Right ventricle myocardium inferior (tissue), 1 donor: ENCODE results near the gene LSM14A. TPM values are rescaled to one million over a fixed set of nuclear protein-coding genes. Genes with fewer than 3 reads are reported as not detected.
A peak's percentile ranks its signal among the peaks of the same experiment; 100 is the strongest.
"Not testable (repeated sequence)": the region's sequence is repeated elsewhere in the genome, so short reads cannot be mapped to it uniquely, and the experiment has no call there.

Experiments
- ATAC-seq: fragments of 200-7000 bp; cut with Tn5 transposase; one replicate; pipeline ENCODE4 v1.9.1; 2020; ENCODE audit warnings: mild to moderate bottlenecking, moderate library complexity
- DNase-seq: peaks from one replicate; pipeline ENCODE4 v3.0.0; 2021; ENCODE audit errors: missing footprints
- intact Hi-C: fragments of 100-400 bp; cut with DNase I; formaldehyde crosslinking; loops from one replicate; pipeline ENCODE4 v1.11.0; 2022
- long read RNA-seq: library from polyadenylated mRNA; unstranded; transcript quantifications from one replicate; pipeline ENCODE4 v2.0.0, GENCODE V29; 2021
- total RNA-seq: library from RNA; stranded (reverse); fragmentation: NEBNext Ultra II Directional; extraction: Animal tissue kit (Norgen Biotek cat#: 25700); gene quantifications from one replicate; pipeline ENCODE4 v1.2.1, GENCODE V29; 2021
- donor health status: DM: no; HTN: yes; CAD: no; lungs with severe emphysema.

LSM14A gene
- total RNA-seq: 70.6 TPM
- long read RNA-seq, transcript LSM14A-201 (11 exons, 3,424 nt): minor isoform, 8 of 32 reads
- long read RNA-seq, transcript LSM14A-203 (10 exons, 3,596 nt): major isoform, 20 of 32 reads
- long read RNA-seq, partial matches to known transcripts: 1 of 32 reads
- long read RNA-seq, other reads (novel, unspliced or antisense): 3 of 32 reads

DNA sequence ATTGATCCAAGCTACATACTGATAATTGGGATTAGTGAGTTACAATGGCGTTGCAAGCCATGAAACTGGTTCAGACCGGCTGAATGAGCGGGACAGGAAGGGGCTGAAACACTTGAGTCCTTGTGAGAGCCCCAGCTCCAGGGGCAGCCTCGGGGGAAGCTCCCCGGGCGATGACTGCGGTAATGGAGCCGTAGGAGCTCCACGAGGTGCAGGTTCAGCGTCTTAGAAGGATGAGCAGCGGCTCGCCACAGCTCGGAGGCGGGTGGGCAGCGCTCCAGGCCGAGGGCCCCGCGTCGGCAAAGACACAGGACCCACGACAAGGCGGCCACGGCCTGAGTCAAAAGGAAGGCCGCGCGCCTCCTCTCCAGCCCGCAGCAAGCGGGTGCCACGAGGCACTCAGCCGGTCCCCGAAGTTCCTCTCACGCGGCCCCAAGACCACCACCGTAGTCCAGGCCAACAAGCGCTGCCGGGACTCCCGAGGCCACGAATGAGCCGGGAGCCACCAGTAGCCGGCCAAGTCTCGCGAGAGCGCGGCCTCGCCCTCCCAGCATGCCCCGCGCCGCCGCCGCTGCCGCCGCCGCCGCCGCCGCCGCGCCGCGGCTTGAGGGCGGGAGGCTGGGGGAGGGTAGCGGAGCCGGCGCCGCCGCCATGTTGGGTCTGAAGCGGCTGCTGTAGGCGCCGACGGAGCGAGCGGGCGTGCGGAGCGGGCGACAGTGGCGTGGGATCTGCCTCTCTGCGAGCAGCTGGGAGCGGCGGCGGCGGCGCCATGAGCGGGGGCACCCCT, at the start of gene LSM14A:
LSM14A (plus strand) TSS at position 628 of the 784 bp plus-strand sequence; CDS start at position 767, 139 bp downstream.
- intact Hi-C loops: no loop called here
- DNase-seq: peak; percentile 98
- peak; percentile 93 for ATAC-seq

DNA sequence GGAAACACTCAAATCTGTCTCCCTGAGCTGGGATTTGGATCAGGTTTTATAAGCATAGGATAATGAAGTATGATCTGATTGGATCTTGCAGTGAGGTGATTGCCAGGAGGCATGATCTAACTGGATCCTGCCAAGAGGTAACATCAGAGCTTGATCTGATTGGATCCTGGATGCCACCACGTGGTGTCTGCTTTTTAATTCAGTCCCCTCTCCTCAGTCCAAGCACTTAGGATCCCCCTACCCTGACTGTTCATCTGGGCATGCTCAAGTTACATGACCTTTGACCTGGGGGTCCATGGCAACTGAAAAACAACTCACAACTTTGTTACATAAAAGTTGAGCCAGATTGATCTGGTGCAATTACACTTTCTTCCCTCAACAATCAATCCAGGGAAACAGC, 47.5 kb upstream of the LSM14A start:
- ATAC-seq: no peak
- DNase-seq: no peak
- intact Hi-C loops: no loop called here

DNA sequence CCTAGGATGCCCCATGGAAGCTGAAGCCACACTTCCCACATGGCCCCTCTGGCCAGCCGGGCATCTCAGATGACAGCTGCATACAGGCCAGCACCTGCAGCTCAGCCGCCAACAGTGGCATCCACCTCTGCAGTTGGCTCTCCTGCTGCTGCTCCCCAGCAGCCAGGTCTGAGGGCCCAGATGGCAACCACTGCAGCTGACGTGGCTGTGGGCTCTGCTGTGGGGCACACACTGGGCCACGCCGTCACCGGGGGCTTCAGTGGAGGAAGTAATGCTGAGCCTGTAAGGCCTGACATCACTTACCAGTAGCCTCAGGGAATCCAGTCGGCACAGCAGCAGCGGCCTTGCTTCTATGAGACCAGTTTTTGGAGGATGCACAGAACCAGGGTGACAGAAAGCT, 45.3 kb upstream of the LSM14A start:
- intact Hi-C loops: no loop called here
- ATAC-seq: no peak

DNA sequence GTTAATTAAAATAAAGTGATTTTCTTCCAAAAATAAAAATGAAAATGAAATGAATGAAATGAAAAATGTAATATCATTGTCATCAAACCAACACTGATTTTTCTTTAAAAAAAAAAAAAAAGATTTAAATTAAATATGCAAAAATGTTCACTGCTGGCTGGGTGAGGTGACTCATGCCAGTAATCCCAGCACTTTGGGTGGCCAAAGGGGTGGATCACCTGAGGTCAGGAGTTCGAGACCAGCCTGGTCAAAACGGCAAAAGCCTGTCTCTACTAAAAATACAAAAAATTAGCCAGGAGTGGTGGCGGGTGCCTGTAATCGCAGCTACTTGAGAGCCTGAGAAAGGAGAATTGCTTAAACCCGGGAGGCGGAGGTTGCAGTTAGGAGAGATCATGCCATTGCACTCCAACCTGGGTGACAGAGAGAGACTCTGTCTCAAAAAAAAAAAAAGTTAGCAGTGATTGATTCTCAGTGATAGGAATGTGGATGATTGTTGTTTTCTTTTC, 44.6 kb upstream of the LSM14A start:
- intact Hi-C loops: no loop called here
- ATAC-seq (no peak), DNase-seq (no peak)

More for the DNA sequence above, 45.3 kb upstream of the LSM14A start:
- no peak for DNase-seq

DNA sequence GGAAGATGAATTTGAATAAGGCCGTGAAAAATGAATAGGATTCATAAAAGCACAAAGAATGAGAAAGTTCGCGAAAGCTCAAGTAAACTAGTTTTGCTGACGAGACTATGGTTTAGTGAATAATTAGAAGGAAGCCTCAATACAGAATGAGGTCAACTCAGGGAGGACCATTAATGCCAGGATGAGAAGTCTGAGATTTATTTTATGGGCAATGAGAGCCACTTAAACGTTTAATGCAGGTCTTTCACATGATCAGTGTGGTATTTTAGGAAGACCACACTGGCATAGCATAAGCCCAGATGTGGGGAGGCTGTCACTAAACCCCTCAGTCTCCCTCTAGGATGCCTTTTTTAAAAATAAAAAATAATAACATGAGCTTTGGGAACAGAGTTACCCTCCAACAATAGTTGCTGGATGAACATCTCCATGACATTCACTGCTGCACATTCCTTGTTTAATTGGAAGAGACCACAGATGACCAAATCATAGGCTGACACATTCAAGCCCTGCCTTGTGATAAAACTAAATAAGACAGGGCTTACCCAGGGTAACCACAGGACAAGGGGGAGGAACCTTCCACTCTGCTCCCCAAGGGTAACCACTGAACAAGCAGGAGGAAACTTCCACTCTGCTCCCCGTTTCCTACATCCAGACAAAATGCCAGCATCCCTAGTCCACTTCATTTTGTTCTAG, 43.6 kb upstream of the LSM14A start:
- intact Hi-C loops: no loop called here
- ATAC-seq: no peak
- no peak for DNase-seq

DNA sequence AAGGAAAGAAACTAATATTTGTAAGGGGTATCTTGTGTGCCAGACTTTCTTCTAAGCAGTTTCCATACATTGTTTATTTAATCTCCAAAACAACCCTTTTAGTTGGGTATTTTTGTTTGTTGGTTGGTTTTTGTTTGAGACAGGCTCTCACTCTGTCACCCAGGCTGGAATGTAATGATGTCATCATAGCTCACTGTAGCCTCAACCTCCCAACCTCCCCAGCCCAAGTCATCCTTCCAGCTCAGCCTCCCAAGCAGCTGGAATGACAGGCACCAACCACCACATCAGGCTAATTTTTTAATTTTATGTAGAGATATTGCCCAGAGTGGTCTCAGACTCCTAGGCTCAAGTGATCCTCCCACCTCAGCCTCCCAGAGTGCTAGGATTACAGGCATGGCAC, 41.2 kb upstream of the LSM14A start:
- ATAC-seq: no peak
- no peak for DNase-seq
- intact Hi-C loops: no loop called here

DNA sequence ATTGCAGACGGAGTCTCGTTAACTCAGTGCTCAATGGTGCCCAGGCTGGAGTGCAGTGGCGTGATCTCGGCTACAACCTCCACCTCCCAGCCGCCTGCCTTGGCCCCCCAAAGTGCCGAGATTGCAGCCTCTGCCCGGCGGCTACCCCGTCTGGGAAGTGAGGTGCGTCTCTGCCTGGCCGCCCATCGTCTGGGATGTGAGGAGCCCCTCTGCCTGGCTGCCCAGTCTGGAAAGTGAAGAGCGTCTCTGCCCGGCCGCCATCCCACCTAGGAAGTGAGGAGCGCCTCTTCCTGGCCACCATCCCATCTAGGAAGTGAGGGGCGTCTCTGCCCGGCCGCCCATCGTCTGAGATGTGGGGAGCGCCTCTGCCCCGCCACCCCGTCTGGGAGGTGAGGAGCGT, 40.2 kb upstream of the LSM14A start:
- intact Hi-C loops, DNase-seq, ATAC-seq: not testable (repeated sequence)

DNA sequence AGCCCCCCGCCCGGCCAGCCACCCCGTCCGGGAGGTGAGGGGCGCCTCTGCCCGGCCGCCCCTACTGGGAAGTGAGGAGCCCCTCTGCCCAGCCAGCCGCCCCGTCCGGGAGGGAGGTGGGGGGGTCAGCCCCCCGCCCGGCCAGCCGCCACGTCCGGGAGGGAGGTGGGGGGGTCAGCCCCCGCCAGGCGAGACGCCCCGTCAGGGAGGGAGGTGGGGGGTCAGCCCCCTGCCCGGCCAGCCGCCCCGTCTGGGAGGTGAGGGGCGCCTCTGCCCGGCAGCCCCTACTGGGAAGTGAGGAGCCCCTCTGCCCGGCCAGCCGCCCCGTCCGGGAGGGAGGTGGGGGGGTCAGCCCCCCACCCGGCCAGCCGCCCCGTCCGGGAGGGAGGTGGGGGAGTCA, 39.6 kb upstream of the LSM14A start:
- intact Hi-C loops, DNase-seq, ATAC-seq: not testable (repeated sequence)

DNA sequence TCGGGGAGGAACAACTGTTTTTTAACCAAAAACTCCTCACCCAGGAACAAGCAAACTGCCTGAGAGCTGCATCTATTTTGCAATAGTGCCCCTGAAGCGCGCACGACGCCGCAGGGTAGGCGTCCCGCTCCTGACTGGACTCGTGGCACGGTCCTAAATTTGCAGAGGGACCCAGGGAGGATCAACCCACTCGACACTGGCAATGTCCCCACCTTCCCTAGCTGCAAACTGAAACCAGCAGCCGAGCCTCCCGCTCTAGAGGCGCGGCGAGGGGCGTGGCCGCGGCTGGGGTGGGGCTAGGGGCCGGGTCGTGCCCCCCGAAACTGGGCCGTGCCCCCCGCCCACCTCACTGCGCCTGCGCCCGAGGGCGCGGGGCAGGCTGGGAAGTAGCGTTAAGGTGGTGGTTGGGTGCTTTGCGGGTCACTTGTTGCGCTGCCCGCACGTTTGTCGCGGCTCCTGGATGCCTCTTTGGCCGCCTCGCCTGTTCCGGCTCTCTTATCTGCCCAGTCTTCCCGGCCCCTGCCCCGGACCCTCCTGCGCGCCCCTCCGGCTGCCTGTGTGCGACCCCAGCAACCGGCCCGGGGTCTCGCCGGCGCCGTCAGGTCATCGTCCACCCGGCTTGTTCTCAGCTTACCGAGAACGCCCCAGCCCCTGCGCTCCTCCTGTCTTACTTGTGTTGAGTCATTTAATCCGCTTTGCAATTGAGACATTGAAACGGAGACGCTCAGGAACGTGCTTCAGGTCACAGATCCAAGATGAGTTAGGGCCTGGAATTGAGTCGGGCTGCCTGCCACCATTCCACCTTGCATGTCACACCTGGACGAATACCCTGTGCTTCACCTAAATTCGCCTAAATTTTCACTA, 37.9 kb upstream of the LSM14A start:
- intact Hi-C loops: no loop called here
- peak; percentile 94 for DNase-seq
- peak; percentile 100 for ATAC-seq

DNA sequence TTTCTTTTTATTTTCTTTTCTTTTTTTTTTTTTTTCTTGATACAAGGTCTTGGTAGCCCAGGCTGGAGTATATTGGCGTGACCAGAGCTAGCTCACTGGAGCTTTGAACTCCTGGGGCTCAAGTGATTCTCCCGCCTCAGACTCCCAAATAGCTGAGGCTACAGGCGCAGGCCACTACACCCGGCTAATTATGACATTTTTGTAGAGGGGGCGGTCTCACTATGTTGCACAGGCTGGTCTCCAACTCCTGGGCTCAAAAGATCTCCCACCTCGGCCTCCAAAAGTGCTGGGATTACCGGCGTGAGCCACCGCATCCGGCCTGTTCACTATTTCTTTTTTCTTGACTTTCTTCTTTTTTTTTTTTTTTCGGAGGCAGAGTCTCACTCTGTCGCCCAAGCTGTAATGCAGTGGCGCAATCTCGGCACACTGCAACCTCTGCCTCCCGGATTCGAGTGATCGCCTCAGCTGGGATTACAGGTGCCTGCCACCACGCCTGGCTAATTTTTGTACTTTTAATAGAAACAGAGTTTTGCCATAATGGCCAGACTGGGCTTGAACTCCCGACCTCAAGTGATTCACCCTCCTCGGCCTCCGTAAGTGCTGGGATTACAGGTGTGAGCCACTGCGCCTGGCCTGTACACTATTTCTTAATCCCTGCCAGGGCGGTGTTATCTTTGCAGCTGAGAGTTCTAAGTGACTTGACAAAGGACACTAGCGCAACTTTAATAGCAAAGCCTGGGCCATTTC, 37.1 kb upstream of the LSM14A start:
- no peak for DNase-seq
- ATAC-seq: no peak
- intact Hi-C loops: no loop called here

DNA sequence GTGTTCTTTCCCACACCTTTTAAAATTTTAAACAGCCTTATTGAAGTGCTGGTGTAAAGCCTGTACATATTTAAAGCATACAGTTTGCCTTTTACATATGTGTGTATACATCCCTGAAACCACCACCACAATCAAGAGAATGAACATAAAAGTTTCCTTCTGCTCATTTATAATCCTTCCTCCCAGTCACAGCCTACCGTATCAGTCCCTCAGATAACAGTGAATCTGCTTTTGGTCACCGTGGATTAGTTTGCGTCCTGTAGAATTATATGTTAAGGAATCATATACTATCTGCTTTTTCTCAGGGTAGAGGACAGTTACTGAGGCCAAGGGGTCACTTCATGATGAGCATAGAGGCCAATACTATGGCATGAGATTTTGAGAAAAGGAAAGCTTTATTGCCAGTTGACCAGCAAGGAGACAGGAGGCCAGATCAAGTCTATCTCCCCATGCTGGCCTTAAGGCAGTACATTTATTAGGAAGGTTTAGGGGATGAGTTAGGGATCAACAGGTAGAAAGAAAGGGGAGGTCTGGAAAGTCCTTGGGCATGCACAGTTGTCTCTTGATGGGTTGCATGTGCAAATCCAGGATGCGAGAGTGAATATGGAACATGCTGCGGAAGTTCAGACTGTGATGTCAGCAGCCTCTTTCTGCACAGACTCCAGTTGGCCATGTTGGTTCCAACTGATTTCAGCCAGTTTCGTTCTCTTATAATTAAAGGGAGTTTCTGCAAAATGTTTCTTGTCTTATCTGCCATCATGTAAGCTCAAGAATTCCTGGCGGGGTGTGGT, 36.3 kb upstream of the LSM14A start:
- no peak for DNase-seq
- intact Hi-C loops: no loop called here
- ATAC-seq: no peak

DNA sequence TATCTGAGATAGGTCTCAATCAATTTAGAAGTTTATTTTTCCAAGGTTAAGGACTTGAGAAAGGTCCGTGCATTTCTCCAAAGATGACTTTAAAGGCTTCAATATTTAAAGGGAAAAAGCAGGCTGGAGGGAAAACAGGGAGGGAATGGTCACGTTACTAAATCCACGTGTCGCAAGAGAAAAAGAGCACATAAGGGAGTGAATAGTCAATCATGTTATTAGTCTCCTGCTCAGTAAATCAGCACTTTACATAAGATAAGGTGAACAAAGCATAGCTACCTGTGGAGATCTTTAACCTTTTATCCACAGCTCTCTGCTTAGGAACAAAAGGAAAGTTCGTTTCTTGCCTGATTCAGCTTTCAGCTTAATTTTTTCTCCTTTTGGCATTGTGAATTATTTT, 31.3 kb upstream of the LSM14A start:
- intact Hi-C loops: loop anchor here (5.0 kb wide), 1 partner anchor 99 kb away; no protein-coding TSS in a partner anchor
- ATAC-seq (no peak), DNase-seq (no peak)

DNA sequence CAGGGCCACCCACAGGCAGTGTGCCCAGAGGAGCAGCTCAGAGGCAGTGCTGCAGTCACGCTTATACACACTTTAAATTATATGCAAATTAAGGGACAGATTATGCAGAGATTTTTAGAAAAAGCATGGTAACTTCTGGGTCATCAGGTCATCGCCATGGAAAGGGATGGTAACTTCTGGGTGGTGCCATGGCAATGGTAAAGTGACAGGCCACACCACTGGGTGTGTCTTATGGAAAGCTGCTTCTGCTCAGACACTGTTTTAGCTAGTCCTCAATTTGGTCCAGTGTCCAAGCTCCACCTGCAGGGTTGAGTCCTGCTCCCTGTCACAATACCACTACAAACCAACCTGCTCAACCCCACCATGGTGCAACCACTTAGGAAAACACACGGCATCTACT, 29.9 kb upstream of the LSM14A start:
- intact Hi-C loops: loop anchor here (5.0 kb wide), 1 partner anchor 100 kb away; no protein-coding TSS in a partner anchor
- DNase-seq (no peak), ATAC-seq (no peak)

DNA sequence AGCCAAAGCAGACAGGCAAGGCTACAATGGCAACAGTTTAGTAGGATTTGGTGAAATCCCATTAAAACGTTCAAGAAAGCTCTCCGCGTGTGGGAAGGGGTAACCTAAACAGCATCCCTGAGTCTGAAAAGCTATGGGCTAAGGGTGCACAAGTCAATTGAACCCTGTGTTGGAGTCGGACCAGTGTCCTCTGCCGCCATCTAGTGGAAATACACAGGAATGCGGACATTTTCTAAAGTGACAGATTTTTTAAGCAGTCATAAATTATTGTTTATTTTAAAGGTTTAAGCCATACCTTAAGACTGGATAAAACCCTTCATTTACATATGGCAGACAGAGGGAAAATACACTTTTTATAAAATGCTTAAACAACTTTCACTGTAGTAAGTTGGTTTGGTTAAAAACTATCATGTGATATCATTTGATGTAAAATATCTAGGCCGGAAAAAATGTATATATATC, 26.5 kb upstream of the LSM14A start:
- no peak for DNase-seq
- no peak for ATAC-seq
- intact Hi-C loops: loop anchor here (1.0 kb wide), 1 partner anchor 367 kb away; no protein-coding TSS in a partner anchor

DNA sequence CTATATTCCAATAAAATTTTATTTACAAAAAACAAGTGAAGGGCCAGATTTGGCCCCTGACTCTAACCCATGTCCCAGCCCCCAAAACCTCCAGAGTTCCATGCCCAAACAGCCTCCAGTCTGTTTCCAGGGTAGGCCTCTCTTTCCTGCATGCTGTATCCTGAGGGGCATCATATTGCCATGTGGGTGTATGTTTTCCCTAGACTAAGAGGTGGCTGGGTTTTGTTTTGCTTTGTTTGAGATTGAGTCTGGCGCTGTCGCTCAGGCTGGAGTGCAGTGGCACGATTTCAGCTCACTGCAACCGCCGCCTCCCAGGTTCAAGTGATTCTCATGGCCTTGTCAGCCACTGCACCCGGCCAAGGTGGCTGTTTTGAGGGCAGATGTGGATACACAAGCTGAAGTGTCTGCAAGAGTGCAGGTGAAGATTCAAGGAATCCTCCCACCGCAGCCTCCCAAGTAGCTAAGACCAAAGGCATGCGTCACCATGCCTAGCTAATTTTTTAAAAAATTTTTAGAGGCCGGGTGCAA, 23.6 kb upstream of the LSM14A start:
- DNase-seq: no peak
- intact Hi-C loops: no loop called here
- ATAC-seq: no peak

DNA sequence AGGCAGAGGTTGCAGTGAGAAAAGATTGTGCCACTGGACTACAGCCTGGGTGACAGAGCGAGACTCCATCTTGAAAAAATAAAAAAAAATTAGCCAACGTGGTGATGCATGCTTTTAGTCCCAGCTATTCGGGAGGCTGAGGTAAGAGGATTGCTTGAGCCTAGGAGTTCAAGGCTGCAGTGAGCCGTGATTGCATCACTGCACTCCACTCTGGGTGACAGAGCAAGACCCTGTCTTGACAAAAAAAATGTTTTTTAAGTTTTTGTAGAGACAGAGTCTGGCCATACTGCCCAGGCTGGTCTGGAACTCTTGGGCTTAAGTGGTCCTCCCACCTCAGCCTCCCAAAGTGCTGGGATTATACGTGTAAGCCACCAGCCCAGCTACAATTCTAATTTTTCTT, 22.4 kb upstream of the LSM14A start:
- DNase-seq (no peak), ATAC-seq (no peak)
- intact Hi-C loops: no loop called here

DNA sequence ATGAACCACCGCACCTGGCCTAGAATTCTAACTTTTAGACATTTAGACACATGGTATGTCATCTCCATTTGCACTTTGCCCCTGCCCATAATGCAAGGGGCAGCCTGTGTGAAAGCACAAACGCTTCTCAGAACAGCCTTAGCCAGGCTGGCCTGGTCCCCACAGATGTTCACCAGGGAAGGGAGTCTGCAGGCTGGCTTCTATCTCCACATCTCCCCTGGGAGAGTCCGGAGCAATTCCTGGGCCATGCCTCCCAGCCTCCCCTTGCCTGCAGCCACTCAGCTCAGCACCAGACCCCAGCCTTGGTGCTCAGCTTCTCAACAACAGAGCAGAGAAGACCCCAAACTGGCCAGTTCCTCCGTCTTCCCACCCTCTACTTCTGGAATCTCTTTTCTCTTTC, 21.7 kb upstream of the LSM14A start:
- intact Hi-C loops: no loop called here
- DNase-seq (no peak), ATAC-seq (no peak)
